HG02588 (cell line): ENCODE measurements around the gene ZNF224.
"Not testable (repeated sequence)": the region's sequence is repeated elsewhere in the genome, so short reads cannot be mapped to it uniquely, and the experiment has no call there.

Source experiments
- ATAC-seq: cut with Tn5 transposase; IDR thresholded peaks from one replicate; pipeline ENCODE4 v1.9.1; 2021; ENCODE audit warnings: mild to moderate bottlenecking, moderate library complexity; ENCODE audit not compliant: unreplicated experiment

ZNF224 gene

GRCh38 chr19:44121162-44121561, 27.0 kb downstream of the ZNF224 start:
- ATAC-seq = not testable (repeated sequence)

GRCh38 chr19:44131955-44132354, 37.8 kb downstream of the ZNF224 start:
- ATAC-seq = no peak

- peak; percentile 68 for ATAC-seq
Observed at GRCh38 chr19:44141191-44142058, 47.3 kb downstream of the ZNF224 start, which contains the start of gene ZNF234. TSS of gene ZNF234 (plus strand) at chr19:44141554. CDS start at chr19:44144633, 3,079 bp downstream.

- peak; percentile 11 for ATAC-seq
Observed at GRCh38 chr19:44142059-44142433, 47.9 kb downstream of the ZNF224 start.

- no peak for ATAC-seq
Observed at GRCh38 chr19:44149776-44150175, 55.6 kb downstream of the ZNF224 start.

- ATAC-seq = no peak
Observed at GRCh38 chr19:44151491-44151890, 57.3 kb downstream of the ZNF224 start.

GRCh38 chr19:44156475-44156874, 62.3 kb downstream of the ZNF224 start:
- no peak for ATAC-seq
